Activated naive CD8-positive, alpha-beta T cell (primary cell): ENCODE data around the gene RPTOR.
"Not testable (repeated sequence)": the region's sequence is repeated elsewhere in the genome, so short reads cannot be mapped to it uniquely, and the experiment has no call there.

ENCODE experiments used
- H3K27ac Mint-ChIP-seq: one replicate; pipeline ENCODE4 v1.8.0; 2021; ENCODE audit warnings: mixed read lengths
- H3K27me3 Mint-ChIP-seq: one replicate; pipeline ENCODE4 v1.8.0; 2021; ENCODE audit warnings: mixed read lengths
- H3K36me3 Mint-ChIP-seq: one replicate; pipeline ENCODE4 v1.8.0; 2021; ENCODE audit warnings: mixed read lengths
- H3K4me1 Mint-ChIP-seq: one replicate; pipeline ENCODE4 v1.8.0; 2021; ENCODE audit warnings: low read depth, mixed read lengths
- H3K4me3 Mint-ChIP-seq: one replicate; pipeline ENCODE4 v1.8.0; 2021; ENCODE audit warnings: mild to moderate bottlenecking, mixed read lengths
- H3K9me3 Mint-ChIP-seq: one replicate; pipeline ENCODE4 v1.8.0; 2021; ENCODE audit warnings: low read depth, mixed read lengths

RPTOR gene

GRCh38 chr17:80796430-80796861 lies 251.8 kb downstream of the RPTOR start:
- H3K36me3 Mint-ChIP-seq = peaks cover 14% of the 10 kb centered on the region
- H3K27ac Mint-ChIP-seq = peak overlapping the region; percentile 22
- H3K4me1 Mint-ChIP-seq = peaks cover 31% of the 10 kb centered on the region

GRCh38 chr17:80797222-80797621 lies 252.6 kb downstream of the RPTOR start:
- H3K4me1 Mint-ChIP-seq = peaks cover 23% of the 10 kb centered on the region
- peaks cover 11% of the 10 kb centered on the region for H3K36me3 Mint-ChIP-seq
- H3K4me3 Mint-ChIP-seq, H3K9me3 Mint-ChIP-seq, H3K27me3 Mint-ChIP-seq, H3K27ac Mint-ChIP-seq: not testable (repeated sequence)

More at GRCh38 chr17:80796430-80796861, 251.8 kb downstream of the RPTOR start:
- no peaks in the 10 kb centered on the region for H3K27me3 Mint-ChIP-seq
- no peaks in the 10 kb centered on the region for H3K9me3 Mint-ChIP-seq
- H3K4me3 Mint-ChIP-seq = no peak overlapping the region

GRCh38 chr17:80797741-80798594 lies 253.3 kb downstream of the RPTOR start:
- H3K9me3 Mint-ChIP-seq = no peaks in the 10 kb centered on the region
- H3K36me3 Mint-ChIP-seq = peaks cover 11% of the 10 kb centered on the region
- H3K4me1 Mint-ChIP-seq = peaks cover 17% of the 10 kb centered on the region
- no peak overlapping the region for H3K4me3 Mint-ChIP-seq
- no peak overlapping the region for H3K27ac Mint-ChIP-seq
- no peaks in the 10 kb centered on the region for H3K27me3 Mint-ChIP-seq

- H3K27me3 Mint-ChIP-seq = no peaks in the 10 kb centered on the region
- no peak overlapping the region for H3K4me3 Mint-ChIP-seq
- H3K9me3 Mint-ChIP-seq = no peaks in the 10 kb centered on the region
- peak overlapping the region; percentile 28 for H3K27ac Mint-ChIP-seq
- H3K4me1 Mint-ChIP-seq = peaks cover 14% of the 10 kb centered on the region
- H3K36me3 Mint-ChIP-seq = peaks cover 10% of the 10 kb centered on the region
Observed at GRCh38 chr17:80798595-80799537, 254.2 kb downstream of the RPTOR start.

- H3K9me3 Mint-ChIP-seq = no peaks in the 10 kb centered on the region
- H3K4me1 Mint-ChIP-seq = peaks cover 16% of the 10 kb centered on the region
- H3K36me3 Mint-ChIP-seq = peaks cover 5% of the 10 kb centered on the region
- no peak overlapping the region for H3K27ac Mint-ChIP-seq
- H3K4me3 Mint-ChIP-seq = no peak overlapping the region
- H3K27me3 Mint-ChIP-seq = no peaks in the 10 kb centered on the region
Observed at GRCh38 chr17:80799538-80800480, 255.2 kb downstream of the RPTOR start.

- peaks cover 19% of the 10 kb centered on the region for H3K4me1 Mint-ChIP-seq
- peaks cover 9% of the 10 kb centered on the region for H3K36me3 Mint-ChIP-seq
- no peak overlapping the region for H3K4me3 Mint-ChIP-seq
- no peaks in the 10 kb centered on the region for H3K9me3 Mint-ChIP-seq
- no peaks in the 10 kb centered on the region for H3K27me3 Mint-ChIP-seq
- no peak overlapping the region for H3K27ac Mint-ChIP-seq
Observed at GRCh38 chr17:80800481-80801391, 256.1 kb downstream of the RPTOR start.

GRCh38 chr17:80802626-80803450 lies 258.2 kb downstream of the RPTOR start:
- Mint-ChIP-seq H3K4me1 (peaks cover 14% of the 10 kb centered on the region), H3K9me3 (no peaks in the 10 kb centered on the region), H3K4me3 (no peak overlapping the region), H3K27me3 (no peaks in the 10 kb centered on the region), H3K27ac (no peak overlapping the region), H3K36me3 (peaks cover 19% of the 10 kb centered on the region)

- Mint-ChIP-seq H3K4me1 (peaks cover 18% of the 10 kb centered on the region), H3K27me3 (no peaks in the 10 kb centered on the region), H3K9me3 (no peaks in the 10 kb centered on the region), H3K4me3 (no peak overlapping the region), H3K36me3 (peaks cover 24% of the 10 kb centered on the region), H3K27ac (peak overlapping the region; percentile 22)
Observed at GRCh38 chr17:80803451-80804428, 259.1 kb downstream of the RPTOR start.

- Mint-ChIP-seq H3K4me1 (peaks cover 20% of the 10 kb centered on the region), H3K9me3 (no peaks in the 10 kb centered on the region)
Observed at GRCh38 chr17:80804466-80804865, 259.8 kb downstream of the RPTOR start.

GRCh38 chr17:80805032-80805751 lies 260.6 kb downstream of the RPTOR start:
- H3K4me3 Mint-ChIP-seq = no peak overlapping the region
- peaks cover 20% of the 10 kb centered on the region for H3K4me1 Mint-ChIP-seq
- no peaks in the 10 kb centered on the region for H3K27me3 Mint-ChIP-seq
- H3K36me3 Mint-ChIP-seq = peaks cover 28% of the 10 kb centered on the region
- H3K27ac Mint-ChIP-seq = no peak overlapping the region
- no peaks in the 10 kb centered on the region for H3K9me3 Mint-ChIP-seq

More at GRCh38 chr17:80804466-80804865, 259.8 kb downstream of the RPTOR start:
- Mint-ChIP-seq H3K27ac (peak overlapping the region; percentile 22), H3K27me3 (no peaks in the 10 kb centered on the region), H3K36me3 (peaks cover 26% of the 10 kb centered on the region), H3K4me3 (no peak overlapping the region)

- peaks cover 36% of the 10 kb centered on the region for H3K4me1 Mint-ChIP-seq
- no peak overlapping the region for H3K4me3 Mint-ChIP-seq
- no peaks in the 10 kb centered on the region for H3K27me3 Mint-ChIP-seq
- peaks cover 32% of the 10 kb centered on the region for H3K36me3 Mint-ChIP-seq
- H3K27ac Mint-ChIP-seq = no peak overlapping the region
- H3K9me3 Mint-ChIP-seq = no peaks in the 10 kb centered on the region
Observed at GRCh38 chr17:80807014-80807413, 262.4 kb downstream of the RPTOR start.
